Neural cell (in vitro differentiated cells): ENCODE measurements around the gene NCK1. TPM values are rescaled to one million over a fixed set of nuclear protein-coding genes. Genes with fewer than 3 reads are reported as not detected.

Experiments used
- H2AFZ ChIP-seq: fragments of 200-600, 300-800 bp; sonication (generic), shearing (Covaris generic); 2 replicates; pipeline ENCODE4 v1.6.0; 2014; ENCODE audit warnings: low read depth, mild to moderate bottlenecking, antibody characterized with exemption, low read length, moderate library complexity
- H3F3A ChIP-seq: fragments of 200-600 bp; shearing (Covaris generic); 2 replicates; pipeline ENCODE4 v1.6.1; 2016; ENCODE audit warnings: mild to moderate bottlenecking, moderate library complexity, mixed read lengths, antibody characterized with exemption, low read length; ENCODE audit not compliant: insufficient read depth, poor library complexity, severe bottlenecking
- H3K27ac ChIP-seq: fragments of 200-600, 300-800 bp; sonication (generic), shearing (Covaris generic); 2 replicates; pipeline ENCODE4 v1.5.1; 2014; ENCODE audit warnings: mild to moderate bottlenecking, low read length, moderate library complexity
- H3K27me3 ChIP-seq: fragments of 300-800, 200-600 bp; sonication (generic), shearing (Covaris generic); 2 replicates; pipeline ENCODE4 v1.6.0; 2014; ENCODE audit warnings: mild to moderate bottlenecking, low read depth, low read length, moderate library complexity; ENCODE audit not compliant: insufficient read depth
- H3K36me3 ChIP-seq: fragments of 300-800, 200-600 bp; sonication (generic), shearing (Covaris generic); 2 replicates; pipeline ENCODE4 v1.5.1; 2014; ENCODE audit warnings: mild to moderate bottlenecking, antibody characterized with exemption, low read length, moderate library complexity; ENCODE audit not compliant: insufficient read depth
- H3K4me2 ChIP-seq: fragments of 300-800, 200-600 bp; sonication (generic), shearing (Covaris generic); 2 replicates; pipeline ENCODE4 v1.6.0; 2014; ENCODE audit warnings: mild to moderate bottlenecking, low read length
- H3K4me3 ChIP-seq: fragments of 300-800, 200-600 bp; sonication (generic), shearing (Covaris generic); 2 replicates; pipeline ENCODE4 v1.5.1; 2014; ENCODE audit warnings: mild to moderate bottlenecking, low read length, moderate library complexity
- H3K79me2 ChIP-seq: fragments of 200-600 bp; shearing (Covaris generic); replicated peaks from 2 replicates; pipeline ENCODE4 v1.6.0; 2014; ENCODE audit warnings: mild to moderate bottlenecking, low read length, moderate library complexity; ENCODE audit not compliant: insufficient read depth
- H3K9ac ChIP-seq: fragments of 300-800, 200-600 bp; sonication (generic), shearing (Covaris generic); 2 replicates; pipeline ENCODE4 v1.6.1; 2016; ENCODE audit warnings: mild to moderate bottlenecking, low read length, mixed read lengths
- H3K9me2 ChIP-seq: fragments of 200-600 bp; shearing (Covaris generic); 2 replicates; pipeline ENCODE4 v1.6.1; 2016; ENCODE audit warnings: mild to moderate bottlenecking, low read length, mixed read lengths; ENCODE audit not compliant: insufficient read depth
- H3K9me3 ChIP-seq: fragments of 200-600, 300-800 bp; sonication (generic), shearing (Covaris generic); 2 replicates; pipeline ENCODE4 v1.6.1; 2016; ENCODE audit warnings: mild to moderate bottlenecking, mixed run types, low read length, moderate library complexity, mixed read lengths
- H4K20me1 ChIP-seq: fragments of 200-600 bp; shearing (Covaris generic); 2 replicates; pipeline ENCODE4 v1.6.1; 2016; ENCODE audit warnings: mild to moderate bottlenecking, mixed run types; ENCODE audit not compliant: insufficient read depth
- CTCF ChIP-seq: fragments of 450-650 bp; IDR thresholded peaks from 2 replicates; pipeline ENCODE4 v1.5.1; 2014; ENCODE audit warnings: antibody characterized with exemption, mild to moderate bottlenecking, moderate library complexity; ENCODE audit not compliant: poor library complexity, severe bottlenecking
- EP300 ChIP-seq: fragments of 450-650 bp; conservative IDR thresholded peaks from 2 replicates; pipeline ENCODE4 v1.6.1; 2014; ENCODE audit warnings: antibody characterized with exemption, mild to moderate bottlenecking, moderate library complexity; ENCODE audit not compliant: poor library complexity, severe bottlenecking
- EZH2 ChIP-seq: fragments of 200-600, 300-800 bp; shearing (Covaris generic), sonication (generic); IDR thresholded peaks from 2 replicates; pipeline ENCODE4 v1.6.1; 2014; ENCODE audit warnings: antibody characterized with exemption, low read length, borderline replicate concordance, mild to moderate bottlenecking; ENCODE audit not compliant: insufficient read depth, poor library complexity, severe bottlenecking
- MXI1 ChIP-seq: fragments of 450-650 bp; conservative IDR thresholded peaks from 2 replicates; pipeline ENCODE4 v1.6.1; 2014; ENCODE audit warnings: antibody characterized with exemption, mild to moderate bottlenecking; ENCODE audit not compliant: poor library complexity, severe bottlenecking
- POLR2AphosphoS5 ChIP-seq: IDR thresholded peaks from 2 replicates; pipeline ENCODE4 v1.6.1; 2012
- RAD21 ChIP-seq: fragments of 450-650 bp; conservative IDR thresholded peaks from 2 replicates; pipeline ENCODE4 v1.6.1; 2014; ENCODE audit warnings: antibody characterized with exemption, mild to moderate bottlenecking, moderate library complexity
- REST ChIP-seq: IDR thresholded peaks from 2 replicates; pipeline ENCODE4 v1.6.1; 2012; ENCODE audit warnings: borderline replicate concordance
- SMC3 ChIP-seq: fragments of 450-650 bp; conservative IDR thresholded peaks from 2 replicates; pipeline ENCODE4 v1.6.1; 2014; ENCODE audit warnings: antibody characterized with exemption, mild to moderate bottlenecking, moderate library complexity; ENCODE audit not compliant: poor library complexity
- TAF1 ChIP-seq: IDR thresholded peaks from 2 replicates; pipeline ENCODE4 v1.6.1; 2012; ENCODE audit warnings: low read depth
- polyA plus RNA-seq: library from polyadenylated mRNA; depleted of rRNA; stranded (reverse); fragments of >200 nt; gene quantifications from 2 replicates; pipeline ENCODE4 v1.2.3, GENCODE V29; 2014

NCK1 gene
- polyA plus RNA-seq, 1 donor from 2014 or later, result 21.5 TPM

GRCh38 chr3:136835813-136836510, 26.0 kb upstream of the NCK1 start:
- Histone ChIP-seq H3K27ac (no peak overlapping the region), H4K20me1 (no peaks in the 10 kb centered on the region), H3K9ac (no peak overlapping the region), H2AFZ (no peak overlapping the region), H3K9me2 (no peaks in the 10 kb centered on the region), H3K4me3 (no peak overlapping the region), H3K4me2 (no peak overlapping the region), H3F3A (no peaks in the 10 kb centered on the region), H3K27me3 (no peaks in the 10 kb centered on the region), H3K79me2 (no peaks in the 10 kb centered on the region), H3K9me3 (no peaks in the 10 kb centered on the region), H3K36me3 (no peaks in the 10 kb centered on the region)
- no peak for TF ChIP-seq EP300
- no peak for TF ChIP-seq REST
- no peak for TF ChIP-seq EZH2
- no peak for TF ChIP-seq SMC3
- no peak for TF ChIP-seq POLR2AphosphoS5
- no peak for TF ChIP-seq TAF1
- TF ChIP-seq RAD21, result no peak
- TF ChIP-seq CTCF, result no peak
- TF ChIP-seq MXI1, result no peak

- Histone ChIP-seq H2AFZ (no peak overlapping the region), H3K79me2 (no peaks in the 10 kb centered on the region), H3K36me3 (no peaks in the 10 kb centered on the region), H3K9me2 (no peaks in the 10 kb centered on the region), H3K9me3 (no peaks in the 10 kb centered on the region), H3K4me3 (no peak overlapping the region), H4K20me1 (no peaks in the 10 kb centered on the region), H3K27ac (no peak overlapping the region), H3K27me3 (no peaks in the 10 kb centered on the region), H3K4me2 (no peak overlapping the region), H3K9ac (no peak overlapping the region), H3F3A (no peaks in the 10 kb centered on the region)
- TF ChIP-seq EP300, result no peak
- no peak for TF ChIP-seq CTCF
- no peak for TF ChIP-seq SMC3
- TF ChIP-seq REST, result no peak
- TF ChIP-seq EZH2, result no peak
- no peak for TF ChIP-seq RAD21
- TF ChIP-seq POLR2AphosphoS5, result no peak
- TF ChIP-seq TAF1, result no peak
- no peak for TF ChIP-seq MXI1
Observed at GRCh38 chr3:136836511-136837156, 25.4 kb upstream of the NCK1 start.
